ENCODE measurements around the gene FGFR1OP2. TPM values are rescaled to one million over a fixed set of nuclear protein-coding genes. Genes with fewer than 3 reads are reported as not detected.

Gene FGFR1OP2
- total RNA-seq, 1 donor from 2014 or later = 33.9 TPM

DNA sequence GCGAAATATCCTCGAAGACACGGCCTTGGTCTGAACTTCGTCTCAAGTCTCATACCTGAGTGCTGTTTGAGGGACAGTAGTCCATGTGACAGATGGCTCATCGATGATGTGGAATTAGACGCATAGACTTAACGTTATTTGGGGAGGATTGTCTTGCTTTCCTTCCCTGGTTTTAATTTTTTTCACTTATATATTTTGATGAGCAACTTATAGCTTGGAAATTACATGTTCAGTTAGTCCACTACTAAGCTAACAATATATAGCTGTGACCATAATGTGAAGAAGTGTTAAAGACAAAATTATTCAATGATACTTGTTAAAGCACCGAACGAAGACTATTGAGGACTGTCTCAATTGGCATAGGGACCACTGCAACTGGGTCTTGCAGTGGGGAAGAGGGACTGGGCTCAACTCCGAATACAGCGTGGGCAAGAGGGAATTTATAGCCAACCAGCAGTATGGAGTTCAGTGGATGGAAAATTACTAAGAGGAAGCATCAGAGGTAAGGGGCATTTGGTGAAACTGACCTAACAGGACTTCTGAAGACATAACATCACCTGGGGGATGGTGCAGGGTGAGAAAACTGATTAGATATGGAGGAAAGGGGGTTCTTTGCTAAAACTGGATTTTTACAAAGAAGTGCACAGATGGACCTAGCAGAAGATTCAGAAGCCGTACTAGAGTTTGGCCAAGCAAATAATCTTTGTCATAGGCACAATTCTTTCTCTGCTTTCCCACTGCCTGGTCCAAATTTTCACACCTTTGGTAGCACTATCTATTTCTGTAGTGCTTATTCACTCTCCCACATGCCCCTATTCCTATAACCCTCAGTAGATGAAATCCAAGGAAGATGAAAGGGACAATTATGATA is 76.8 kb downstream of the FGFR1OP2 start:
- intact Hi-C loops (cut with micrococcal nuclease) = no loop called here
- peak overlapping the region; percentile 93 for H3K27ac ChIP-seq (replicated peaks)
- TF ChIP-seq, protein P1, sequence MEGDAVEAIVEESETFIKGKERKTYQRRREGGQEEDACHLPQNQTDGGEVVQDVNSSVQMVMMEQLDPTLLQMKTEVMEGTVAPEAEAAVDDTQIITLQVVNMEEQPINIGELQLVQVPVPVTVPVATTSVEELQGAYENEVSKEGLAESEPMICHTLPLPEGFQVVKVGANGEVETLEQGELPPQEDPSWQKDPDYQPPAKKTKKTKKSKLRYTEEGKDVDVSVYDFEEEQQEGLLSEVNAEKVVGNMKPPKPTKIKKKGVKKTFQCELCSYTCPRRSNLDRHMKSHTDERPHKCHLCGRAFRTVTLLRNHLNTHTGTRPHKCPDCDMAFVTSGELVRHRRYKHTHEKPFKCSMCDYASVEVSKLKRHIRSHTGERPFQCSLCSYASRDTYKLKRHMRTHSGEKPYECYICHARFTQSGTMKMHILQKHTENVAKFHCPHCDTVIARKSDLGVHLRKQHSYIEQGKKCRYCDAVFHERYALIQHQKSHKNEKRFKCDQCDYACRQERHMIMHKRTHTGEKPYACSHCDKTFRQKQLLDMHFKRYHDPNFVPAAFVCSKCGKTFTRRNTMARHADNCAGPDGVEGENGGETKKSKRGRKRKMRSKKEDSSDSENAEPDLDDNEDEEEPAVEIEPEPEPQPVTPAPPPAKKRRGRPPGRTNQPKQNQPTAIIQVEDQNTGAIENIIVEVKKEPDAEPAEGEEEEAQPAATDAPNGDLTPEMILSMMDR (IDR thresholded peaks at IDR 0.05; ENCODE audit: borderline replicate concordance) = no peak
- peaks cover 48% of the 10 kb centered on the region for H3K4me1 ChIP-seq
- H3K36me3 ChIP-seq = no peaks in the 10 kb centered on the region
- H3K4me3 ChIP-seq = peak overlapping the region; percentile 73
- DNase-seq = no peak
- no peaks in the 10 kb centered on the region for H3K9me3 ChIP-seq (replicated peaks)
- H3K27me3 ChIP-seq (ENCODE audit: low read depth) = no peaks in the 10 kb centered on the region

DNA sequence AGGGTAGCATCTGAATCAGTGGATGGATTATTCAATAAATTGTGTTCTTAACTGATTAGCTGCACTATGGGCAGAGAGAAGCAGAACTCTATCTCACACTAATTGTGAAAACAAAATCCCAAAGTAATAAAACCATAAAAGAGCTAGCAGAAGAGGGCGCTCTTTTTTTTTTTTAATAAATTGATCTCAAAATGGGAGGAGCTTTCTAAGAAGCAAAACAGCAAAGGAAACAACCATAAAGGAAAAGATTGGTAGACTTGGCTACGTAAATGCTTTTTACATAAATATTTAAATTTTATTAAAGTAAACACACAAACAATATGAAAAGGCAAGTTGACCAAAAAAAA is 77.4 kb downstream of the FGFR1OP2 start:
- Histone ChIP-seq H3K4me1 (peaks cover 48% of the 10 kb centered on the region), H3K27me3 (ENCODE audit: low read depth) (no peaks in the 10 kb centered on the region), H3K9me3 (replicated peaks) (no peaks in the 10 kb centered on the region), H3K36me3 (no peaks in the 10 kb centered on the region), H3K27ac (replicated peaks) (peak overlapping the region; percentile 93), H3K4me3 (no peak overlapping the region)
- TF ChIP-seq, protein P1 (IDR thresholded peaks at IDR 0.05; ENCODE audit: borderline replicate concordance) = peak; percentile 49
- intact Hi-C loops (cut with micrococcal nuclease) = no loop called here
- no peak for DNase-seq

Other genes starting within 250 kb of the FGFR1OP2 start
- 15.8 TPM for gene ITPR2, start 105.3 kb upstream of the FGFR1OP2 start, total RNA-seq
- 24.4 TPM for gene INTS13, start 489 bp upstream of the FGFR1OP2 start, total RNA-seq
- gene TM7SF3, start 75.9 kb downstream of the FGFR1OP2 start, total RNA-seq = 23.2 TPM
- 53.6 TPM for gene MED21, start 84.1 kb downstream of the FGFR1OP2 start, total RNA-seq
- not detected for gene C12orf71, start 144.1 kb downstream of the FGFR1OP2 start, total RNA-seq

Data from left ventricle myocardium inferior (tissue), 1 donor.